ENCODE measurements around the gene DIDO1.

- TF ChIP-seq CTCF (conservative IDR thresholded peaks at IDR 0.05; ENCODE audit: low read length) (no peak), EZH2phosphoT487 (IDR thresholded peaks at IDR 0.05; ENCODE audit: borderline replicate concordance, low read depth, low read length) (no peak)
Measured at GRCh38 chr20:62843656-62844055, 82.6 kb downstream of the DIDO1 start.
